ENCODE results near the gene PDE7B. TPM values are rescaled to one million over a fixed set of nuclear protein-coding genes. Genes with fewer than 3 reads are reported as not detected.

PDE7B gene
- total RNA-seq, 4 donors from 2014 or later = 12.9 to 22.5 (median 16.4) TPM

DNA sequence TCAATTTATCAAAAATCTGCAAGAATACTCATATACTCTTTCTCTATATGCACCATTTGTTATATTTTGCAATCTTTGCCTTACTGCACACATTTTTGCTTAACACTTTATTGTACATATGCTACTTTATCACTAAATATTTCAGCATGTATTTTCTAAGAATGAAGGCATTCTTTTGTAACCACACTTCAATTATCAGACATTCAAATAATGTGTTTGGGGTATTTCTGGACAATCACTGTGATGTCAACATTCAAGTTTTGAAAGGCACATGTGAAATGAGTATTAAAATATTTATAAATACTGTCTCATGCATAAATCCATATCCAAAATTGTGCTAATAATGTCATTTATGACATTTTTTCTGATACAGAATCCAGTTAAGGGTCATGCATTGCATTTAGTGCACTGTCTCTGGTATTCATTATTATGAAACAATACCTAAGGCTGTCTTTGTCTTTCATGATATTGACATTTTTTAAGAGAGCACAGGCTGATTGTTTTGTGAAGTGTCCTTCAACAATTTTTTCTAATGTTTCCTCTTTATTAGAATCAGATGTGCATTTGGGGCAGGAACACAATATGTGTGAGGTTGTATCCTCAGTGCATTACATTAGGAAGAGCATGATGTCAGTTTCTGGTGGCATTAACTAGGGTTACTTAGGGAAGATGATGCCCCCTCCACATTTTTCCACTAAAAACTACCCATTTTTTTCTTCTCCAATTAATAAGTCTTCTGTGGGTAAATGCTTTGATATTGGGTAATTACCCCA is 292.9 kb downstream of the PDE7B start:
- Histone ChIP-seq H3K9me3 (peaks cover 0 to 4% (median 0%) of the 10 kb centered on the region in 4 donors), H3K4me3 (no peak overlapping the region), H3K27me3 (no peaks in the 10 kb centered on the region), H3K36me3 (no peaks in the 10 kb centered on the region), H3K27ac (no peak overlapping the region), H3K4me1 (peaks cover 0 to 8% (median 0%) of the 10 kb centered on the region in 4 donors)
- TF ChIP-seq EP300 (IDR thresholded peaks at IDR 0.05) (no peak), POLR2A (IDR thresholded peaks at IDR 0.05) (no peak)
- TF ChIP-seq, protein P1, sequence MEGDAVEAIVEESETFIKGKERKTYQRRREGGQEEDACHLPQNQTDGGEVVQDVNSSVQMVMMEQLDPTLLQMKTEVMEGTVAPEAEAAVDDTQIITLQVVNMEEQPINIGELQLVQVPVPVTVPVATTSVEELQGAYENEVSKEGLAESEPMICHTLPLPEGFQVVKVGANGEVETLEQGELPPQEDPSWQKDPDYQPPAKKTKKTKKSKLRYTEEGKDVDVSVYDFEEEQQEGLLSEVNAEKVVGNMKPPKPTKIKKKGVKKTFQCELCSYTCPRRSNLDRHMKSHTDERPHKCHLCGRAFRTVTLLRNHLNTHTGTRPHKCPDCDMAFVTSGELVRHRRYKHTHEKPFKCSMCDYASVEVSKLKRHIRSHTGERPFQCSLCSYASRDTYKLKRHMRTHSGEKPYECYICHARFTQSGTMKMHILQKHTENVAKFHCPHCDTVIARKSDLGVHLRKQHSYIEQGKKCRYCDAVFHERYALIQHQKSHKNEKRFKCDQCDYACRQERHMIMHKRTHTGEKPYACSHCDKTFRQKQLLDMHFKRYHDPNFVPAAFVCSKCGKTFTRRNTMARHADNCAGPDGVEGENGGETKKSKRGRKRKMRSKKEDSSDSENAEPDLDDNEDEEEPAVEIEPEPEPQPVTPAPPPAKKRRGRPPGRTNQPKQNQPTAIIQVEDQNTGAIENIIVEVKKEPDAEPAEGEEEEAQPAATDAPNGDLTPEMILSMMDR (IDR thresholded peaks at IDR 0.05) = no peak
- no peak for DNase-seq (ENCODE audit: low spot score in 2 of 2)

DNA sequence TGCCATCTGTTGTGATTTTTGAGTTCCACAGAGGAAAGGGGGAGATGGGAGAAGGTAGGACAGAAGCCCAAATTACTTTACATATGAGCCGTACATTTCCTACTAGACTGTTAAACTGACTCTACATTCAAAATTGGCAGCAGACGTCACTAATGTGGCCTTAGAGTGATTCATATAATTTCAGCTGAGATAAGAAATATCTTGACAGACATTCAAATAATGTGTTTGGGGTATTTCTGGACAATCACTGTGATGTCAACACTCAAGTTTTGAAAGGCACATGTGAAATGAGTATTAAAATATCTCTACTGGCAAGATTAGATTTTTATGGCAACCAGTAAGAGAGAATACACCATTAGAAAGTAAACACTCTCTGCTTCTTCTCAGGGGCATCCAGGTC is 294.6 kb downstream of the PDE7B start:
- no peak overlapping the region for H3K27ac ChIP-seq
- H3K4me1 ChIP-seq = peaks cover 0 to 11% (median 0%) of the 10 kb centered on the region in 4 donors

DNA sequence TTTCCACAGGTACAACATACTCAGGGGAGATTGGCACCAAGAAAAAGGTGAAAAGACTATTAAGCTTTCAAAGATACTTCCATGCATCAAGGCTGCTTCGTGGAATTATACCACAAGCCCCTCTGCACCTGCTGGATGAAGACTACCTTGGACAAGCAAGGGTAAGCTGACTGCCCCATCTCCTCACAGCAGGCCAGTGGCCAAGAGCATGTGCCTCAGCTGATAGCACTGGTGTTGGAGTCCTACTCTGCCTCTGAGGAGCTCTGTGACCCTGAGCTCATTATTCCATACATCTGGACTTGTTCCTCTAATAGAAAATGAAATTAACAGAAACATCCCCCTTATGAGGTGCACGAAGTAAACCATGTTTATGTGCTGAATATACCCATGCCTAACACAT is 295.8 kb downstream of the PDE7B start:
- 90 to 93% methylated on average over 2 of the region's 2 CpGs for WGBS, 2 donors
- Histone ChIP-seq H3K36me3 (no peaks in the 10 kb centered on the region), H3K27ac (no peak overlapping the region)

More for the DNA sequence above, 294.6 kb downstream of the PDE7B start:
- H3K9me3 ChIP-seq = peaks cover 0 to 4% (median 0%) of the 10 kb centered on the region in 4 donors
- no peak overlapping the region for H3K4me3 ChIP-seq
- no peaks in the 10 kb centered on the region for H3K36me3 ChIP-seq
- H3K27me3 ChIP-seq = no peaks in the 10 kb centered on the region
- 69 to 73% methylated on average over 2 of the region's 2 CpGs for WGBS, 2 donors
- no peak for TF ChIP-seq EP300 (IDR thresholded peaks at IDR 0.05)
- TF ChIP-seq POLR2A (IDR thresholded peaks at IDR 0.05) = no peak
- TF ChIP-seq, protein P1 (IDR thresholded peaks at IDR 0.05) = no peak
- no peak for DNase-seq (ENCODE audit: low spot score in 2 of 2)

DNA sequence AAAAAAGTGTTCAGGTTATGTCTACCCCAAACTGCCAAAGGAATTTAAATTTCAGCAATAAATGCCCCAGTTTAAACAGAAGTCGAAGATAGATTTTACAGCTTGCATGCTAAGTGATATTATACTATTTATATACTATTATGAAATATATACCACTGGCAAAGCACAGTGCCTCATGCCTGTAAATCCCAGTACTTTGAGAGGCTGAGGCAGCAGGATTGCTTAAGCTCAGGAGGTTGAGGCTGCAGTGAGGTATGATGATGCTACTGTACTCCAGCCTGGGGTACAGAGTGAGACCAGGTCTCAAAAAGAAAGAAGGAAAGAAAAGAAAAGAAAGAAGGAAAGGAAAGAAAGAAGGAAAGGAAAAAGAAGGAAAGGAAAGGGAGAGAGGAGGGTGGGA is 296.6 kb downstream of the PDE7B start:
- Histone ChIP-seq H3K27ac (no peak overlapping the region), H3K4me3 (no peak overlapping the region), H3K4me1 (peaks cover 0 to 11% (median 0%) of the 10 kb centered on the region in 4 donors), H3K9me3 (no peaks in the 10 kb centered on the region), H3K27me3 (no peaks in the 10 kb centered on the region), H3K36me3 (no peaks in the 10 kb centered on the region)
- TF ChIP-seq EP300 (IDR thresholded peaks at IDR 0.05) = no peak
- no peak for DNase-seq (ENCODE audit: low spot score in 2 of 2)
- WGBS, 2 donors = 95 to 98% methylated on average over 1 of the region's 1 CpG

More for the DNA sequence above, 295.8 kb downstream of the PDE7B start:
- peaks cover 0 to 11% (median 0%) of the 10 kb centered on the region in 4 donors for H3K4me1 ChIP-seq
- no peak overlapping the region for H3K4me3 ChIP-seq
- no peaks in the 10 kb centered on the region for H3K27me3 ChIP-seq
- TF ChIP-seq, protein P1 (IDR thresholded peaks at IDR 0.05) = no peak
- TF ChIP-seq EP300 (IDR thresholded peaks at IDR 0.05) = no peak
- no peak for TF ChIP-seq POLR2A (IDR thresholded peaks at IDR 0.05)
- no peak for DNase-seq (ENCODE audit: low spot score in 2 of 2)
- no peaks in the 10 kb centered on the region for H3K9me3 ChIP-seq

DNA sequence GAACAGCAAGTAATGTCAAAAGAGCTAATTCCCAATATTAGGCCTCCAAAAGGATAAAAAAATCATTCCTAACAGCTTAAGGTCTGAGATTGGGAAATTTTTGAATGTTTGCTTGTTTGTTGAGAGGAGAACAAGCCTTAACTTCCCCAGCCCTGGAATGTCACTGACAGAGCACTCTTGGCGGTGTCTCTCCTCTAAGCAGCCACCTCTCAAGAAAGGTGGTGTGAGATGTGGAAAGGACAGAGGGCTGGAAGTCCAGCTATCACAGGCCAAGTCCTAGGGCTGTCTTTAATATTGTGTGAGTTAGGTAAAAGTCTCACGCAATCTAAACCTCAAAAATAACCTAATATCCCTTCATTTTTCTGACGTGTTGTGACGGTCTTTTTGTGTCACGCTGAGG is 297.0 kb downstream of the PDE7B start:
- TF ChIP-seq EP300 (IDR thresholded peaks at IDR 0.05) = no peak
- TF ChIP-seq, protein P1 (IDR thresholded peaks at IDR 0.05) = no peak
- no peak for TF ChIP-seq POLR2A (IDR thresholded peaks at IDR 0.05)
- DNase-seq (ENCODE audit: low spot score in 2 of 2) = no peak
- Histone ChIP-seq H3K27me3 (no peaks in the 10 kb centered on the region), H3K4me1 (peaks cover 0 to 11% (median 0%) of the 10 kb centered on the region in 4 donors), H3K36me3 (no peaks in the 10 kb centered on the region), H3K4me3 (no peak overlapping the region), H3K9me3 (no peaks in the 10 kb centered on the region), H3K27ac (no peak overlapping the region)
- WGBS, 2 donors = 84% methylated on average over 5 of the region's 5 CpGs

Measured in tibial nerve (tissue), 4 donors.